Endothelial cell (in vitro differentiated cells): ENCODE results near the gene TRAPPC2L. TPM values are rescaled to one million over a fixed set of nuclear protein-coding genes. Genes with fewer than 3 reads are reported as not detected.

Experiments used
- DNase-seq: peaks from one replicate; pipeline ENCODE4 v3.0.0; 2021; ENCODE audit warnings: low spot score
- H3K27ac Mint-ChIP-seq: one replicate; pipeline ENCODE4 v1.8.0; 2021; ENCODE audit warnings: mixed read lengths, inconsistent platforms; ENCODE audit not compliant: unreplicated experiment
- H3K27me3 Mint-ChIP-seq: one replicate; pipeline ENCODE4 v1.8.0; 2021; ENCODE audit warnings: mild to moderate bottlenecking, moderate library complexity, mixed read lengths, inconsistent platforms; ENCODE audit not compliant: unreplicated experiment
- H3K36me3 Mint-ChIP-seq: one replicate; pipeline ENCODE4 v1.8.0; 2021; ENCODE audit warnings: mild to moderate bottlenecking, low read depth, mixed read lengths, inconsistent platforms; ENCODE audit not compliant: unreplicated experiment
- H3K4me1 Mint-ChIP-seq: one replicate; pipeline ENCODE4 v1.8.0; 2021; ENCODE audit warnings: mild to moderate bottlenecking, mixed read lengths, inconsistent platforms; ENCODE audit not compliant: unreplicated experiment
- H3K4me3 Mint-ChIP-seq: one replicate; pipeline ENCODE4 v1.8.0; 2021; ENCODE audit warnings: mild to moderate bottlenecking, mixed read lengths, inconsistent platforms; ENCODE audit not compliant: unreplicated experiment
- H3K9me3 Mint-ChIP-seq: one replicate; pipeline ENCODE4 v1.8.0; 2021; ENCODE audit warnings: mixed read lengths, inconsistent platforms; ENCODE audit not compliant: unreplicated experiment
- CTCF ChIP-seq: fragments of 200-600 bp; sonication (generic); IDR thresholded peaks from one replicate; pipeline ENCODE4 v1.5.0; 2021; ENCODE audit warnings: antibody characterized with exemption; ENCODE audit not compliant: unreplicated experiment
- total RNA-seq: library from RNA; stranded (reverse); fragmentation: NEBNext Ultra II Directional; extraction: Animal tissue kit (Norgen Biotek cat#: 25700); gene quantifications from one replicate; pipeline ENCODE4 v1.2.1, GENCODE V29; 2021; ENCODE audit not compliant: unreplicated experiment

The TRAPPC2L gene
- total RNA-seq, 1 donor from 2014 or later: 65.3 TPM

- DNase-seq: no peak
- Mint-ChIP-seq H3K27ac (no peak overlapping the region), H3K4me3 (no peak overlapping the region), H3K9me3 (no peaks in the 10 kb centered on the region), H3K27me3 (peaks cover 1% of the 10 kb centered on the region), H3K4me1 (no peaks in the 10 kb centered on the region), H3K36me3 (no peaks in the 10 kb centered on the region)
- no peak for TF ChIP-seq CTCF
Observed at GRCh38 chr16:88872650-88873331, 15.9 kb downstream of the TRAPPC2L start.

- TF ChIP-seq CTCF: no peak
- H3K27me3 Mint-ChIP-seq: peaks cover 1% of the 10 kb centered on the region
- DNase-seq: no peak
- H3K9me3 Mint-ChIP-seq: no peaks in the 10 kb centered on the region
- H3K27ac Mint-ChIP-seq: no peak overlapping the region
- H3K4me1 Mint-ChIP-seq: no peaks in the 10 kb centered on the region
- H3K36me3 Mint-ChIP-seq: no peaks in the 10 kb centered on the region
- H3K4me3 Mint-ChIP-seq: no peak overlapping the region
Observed at GRCh38 chr16:88874938-88875599, 18.1 kb downstream of the TRAPPC2L start.

- Mint-ChIP-seq H3K9me3 (no peaks in the 10 kb centered on the region), H3K4me3 (no peak overlapping the region), H3K36me3 (no peaks in the 10 kb centered on the region), H3K27me3 (peaks cover 1% of the 10 kb centered on the region), H3K4me1 (no peaks in the 10 kb centered on the region), H3K27ac (no peak overlapping the region)
- no peak for TF ChIP-seq CTCF
- DNase-seq: no peak
Observed at GRCh38 chr16:88875703-88876234, 18.8 kb downstream of the TRAPPC2L start.

GRCh38 chr16:88876942-88877526 is 20.1 kb downstream of the TRAPPC2L start:
- DNase-seq: no peak
- no peak overlapping the region for H3K4me3 Mint-ChIP-seq
- no peaks in the 10 kb centered on the region for H3K36me3 Mint-ChIP-seq
- no peak overlapping the region for H3K27ac Mint-ChIP-seq
- no peaks in the 10 kb centered on the region for H3K9me3 Mint-ChIP-seq
- H3K27me3 Mint-ChIP-seq: peaks cover 1% of the 10 kb centered on the region
- H3K4me1 Mint-ChIP-seq: no peaks in the 10 kb centered on the region
- TF ChIP-seq CTCF: no peak
